ENCODE data around the gene PWWP2A. TPM values are rescaled to one million over a fixed set of nuclear protein-coding genes. Genes with fewer than 3 reads are reported as not detected.

Gene PWWP2A
- total RNA-seq, 1 experiment from 2014 or later: 22.6 TPM

- peak; percentile 22 for DNase-seq (ENCODE audit: low read depth, low spot score)
- BruUV-seq (replicated peaks): TSS peak; percentile 12
- peaks cover 7% of the 10 kb centered on the region for H3K36me3 ChIP-seq (ENCODE audit: control insufficient read depth, insufficient read depth, low read length)
Measured at GRCh38 chr5:160054831-160055230, 64.4 kb downstream of the PWWP2A start.

DNA sequence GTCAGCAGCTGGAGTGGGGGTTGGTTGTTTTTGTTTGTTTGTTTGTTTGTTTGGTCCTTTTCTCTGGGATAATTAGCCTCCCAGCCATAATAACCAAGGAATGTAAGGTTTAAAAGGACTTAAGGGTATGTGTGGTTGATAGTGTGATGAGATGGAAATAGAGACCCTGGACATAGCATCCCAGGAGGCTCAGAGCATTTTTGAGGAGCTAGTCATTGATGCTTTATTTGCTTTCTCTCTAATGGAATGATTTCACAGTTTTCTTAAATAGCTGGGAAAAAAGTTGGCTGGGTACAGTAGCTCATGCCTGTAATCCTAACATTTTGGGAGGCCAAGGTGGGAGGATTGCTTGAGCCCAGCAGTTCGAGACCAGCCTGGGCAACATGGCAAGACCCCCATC, 65.2 kb downstream of the PWWP2A start:
- in situ Hi-C loops (cut with HindIII; ENCODE audit: low pct_unique_long_range_greater_than_20kb, low sequenced_read_pairs): no loop called here

More at GRCh38 chr5:160054831-160055230, 64.4 kb downstream of the PWWP2A start:
- no peaks in the 10 kb centered on the region for H3K9me3 ChIP-seq (ENCODE audit: control insufficient read depth, insufficient read depth, low read depth, low read length)
- ChIA-PET CTCF (interaction anchor here (0.6 kb wide), 1 partner anchor 157 kb away, joined by 6 read pairs; no protein-coding TSS in a partner anchor), POLR2A (interaction anchor here (0.5 kb wide), 1 partner anchor 44 kb away, joined by 6 read pairs; no protein-coding TSS in a partner anchor)
- no peak overlapping the region for H3K27ac ChIP-seq (ENCODE audit: low read length)
- H3K4me1 ChIP-seq (ENCODE audit: control insufficient read depth, insufficient read depth, low read length): no peaks in the 10 kb centered on the region
- intact Hi-C loops (cut with micrococcal nuclease; ENCODE audit: unreplicated experiment) (no loop called here), in situ Hi-C loops (cut with HindIII; ENCODE audit: low pct_unique_long_range_greater_than_20kb, low sequenced_read_pairs) (no loop called here)
- no peak for ATAC-seq
- H3K27me3 ChIP-seq (ENCODE audit: control insufficient read depth, insufficient read depth, low read length): no peaks in the 10 kb centered on the region
- no peak overlapping the region for H3K4me3 ChIP-seq (ENCODE audit: low read depth in 2 of 2, low read length in 2 of 2)
- TF ChIP-seq SIN3A (IDR thresholded peaks at IDR 0.05; ENCODE audit: borderline replicate concordance, insufficient read depth, low read depth, low read length) (no peak), POLR2AphosphoS5 (IDR thresholded peaks at IDR 0.05; ENCODE audit: low read depth, low read length) (no peak), TCF7L2 (IDR thresholded peaks at IDR 0.05; ENCODE audit: low read depth, low read length) (no peak)
- TF ChIP-seq, protein P1, sequence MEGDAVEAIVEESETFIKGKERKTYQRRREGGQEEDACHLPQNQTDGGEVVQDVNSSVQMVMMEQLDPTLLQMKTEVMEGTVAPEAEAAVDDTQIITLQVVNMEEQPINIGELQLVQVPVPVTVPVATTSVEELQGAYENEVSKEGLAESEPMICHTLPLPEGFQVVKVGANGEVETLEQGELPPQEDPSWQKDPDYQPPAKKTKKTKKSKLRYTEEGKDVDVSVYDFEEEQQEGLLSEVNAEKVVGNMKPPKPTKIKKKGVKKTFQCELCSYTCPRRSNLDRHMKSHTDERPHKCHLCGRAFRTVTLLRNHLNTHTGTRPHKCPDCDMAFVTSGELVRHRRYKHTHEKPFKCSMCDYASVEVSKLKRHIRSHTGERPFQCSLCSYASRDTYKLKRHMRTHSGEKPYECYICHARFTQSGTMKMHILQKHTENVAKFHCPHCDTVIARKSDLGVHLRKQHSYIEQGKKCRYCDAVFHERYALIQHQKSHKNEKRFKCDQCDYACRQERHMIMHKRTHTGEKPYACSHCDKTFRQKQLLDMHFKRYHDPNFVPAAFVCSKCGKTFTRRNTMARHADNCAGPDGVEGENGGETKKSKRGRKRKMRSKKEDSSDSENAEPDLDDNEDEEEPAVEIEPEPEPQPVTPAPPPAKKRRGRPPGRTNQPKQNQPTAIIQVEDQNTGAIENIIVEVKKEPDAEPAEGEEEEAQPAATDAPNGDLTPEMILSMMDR (IDR thresholded peaks at IDR 0.05): no peak
- TF ChIP-seq, protein P2, sequence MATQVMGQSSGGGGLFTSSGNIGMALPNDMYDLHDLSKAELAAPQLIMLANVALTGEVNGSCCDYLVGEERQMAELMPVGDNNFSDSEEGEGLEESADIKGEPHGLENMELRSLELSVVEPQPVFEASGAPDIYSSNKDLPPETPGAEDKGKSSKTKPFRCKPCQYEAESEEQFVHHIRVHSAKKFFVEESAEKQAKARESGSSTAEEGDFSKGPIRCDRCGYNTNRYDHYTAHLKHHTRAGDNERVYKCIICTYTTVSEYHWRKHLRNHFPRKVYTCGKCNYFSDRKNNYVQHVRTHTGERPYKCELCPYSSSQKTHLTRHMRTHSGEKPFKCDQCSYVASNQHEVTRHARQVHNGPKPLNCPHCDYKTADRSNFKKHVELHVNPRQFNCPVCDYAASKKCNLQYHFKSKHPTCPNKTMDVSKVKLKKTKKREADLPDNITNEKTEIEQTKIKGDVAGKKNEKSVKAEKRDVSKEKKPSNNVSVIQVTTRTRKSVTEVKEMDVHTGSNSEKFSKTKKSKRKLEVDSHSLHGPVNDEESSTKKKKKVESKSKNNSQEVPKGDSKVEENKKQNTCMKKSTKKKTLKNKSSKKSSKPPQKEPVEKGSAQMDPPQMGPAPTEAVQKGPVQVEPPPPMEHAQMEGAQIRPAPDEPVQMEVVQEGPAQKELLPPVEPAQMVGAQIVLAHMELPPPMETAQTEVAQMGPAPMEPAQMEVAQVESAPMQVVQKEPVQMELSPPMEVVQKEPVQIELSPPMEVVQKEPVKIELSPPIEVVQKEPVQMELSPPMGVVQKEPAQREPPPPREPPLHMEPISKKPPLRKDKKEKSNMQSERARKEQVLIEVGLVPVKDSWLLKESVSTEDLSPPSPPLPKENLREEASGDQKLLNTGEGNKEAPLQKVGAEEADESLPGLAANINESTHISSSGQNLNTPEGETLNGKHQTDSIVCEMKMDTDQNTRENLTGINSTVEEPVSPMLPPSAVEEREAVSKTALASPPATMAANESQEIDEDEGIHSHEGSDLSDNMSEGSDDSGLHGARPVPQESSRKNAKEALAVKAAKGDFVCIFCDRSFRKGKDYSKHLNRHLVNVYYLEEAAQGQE (IDR thresholded peaks at IDR 0.05; ENCODE audit: insufficient read depth in 1 of 2, low read depth in 2 of 2, low read length in 1 of 2): no peak

More for the DNA sequence above, 65.2 kb downstream of the PWWP2A start:
- POLR2A ChIA-PET: interaction anchor here (0.5 kb wide), 1 partner anchor 44 kb away, joined by 6 read pairs; no protein-coding TSS in a partner anchor
- H3K4me1 ChIP-seq (ENCODE audit: control insufficient read depth, insufficient read depth, low read length): no peaks in the 10 kb centered on the region
- intact Hi-C loops (cut with micrococcal nuclease; ENCODE audit: unreplicated experiment): no loop called here
- ATAC-seq (no peak), DNase-seq (ENCODE audit: low read depth, low spot score) (no peak)
- CTCF ChIA-PET: interaction anchor here (0.6 kb wide), 1 partner anchor 157 kb away, joined by 6 read pairs; no protein-coding TSS in a partner anchor
- TF ChIP-seq, protein P1 (IDR thresholded peaks at IDR 0.05): no peak
- TF ChIP-seq TCF7L2 (IDR thresholded peaks at IDR 0.05; ENCODE audit: low read depth, low read length) (no peak), POLR2AphosphoS5 (IDR thresholded peaks at IDR 0.05; ENCODE audit: low read depth, low read length) (no peak), SIN3A (IDR thresholded peaks at IDR 0.05; ENCODE audit: borderline replicate concordance, insufficient read depth, low read depth, low read length) (no peak)
- TF ChIP-seq, protein P2 (IDR thresholded peaks at IDR 0.05; ENCODE audit: insufficient read depth in 1 of 2, low read depth in 2 of 2, low read length in 1 of 2): no peak
- peaks cover 7% of the 10 kb centered on the region for H3K36me3 ChIP-seq (ENCODE audit: control insufficient read depth, insufficient read depth, low read length)
- no peak overlapping the region for H3K27ac ChIP-seq (ENCODE audit: low read length)
- H3K4me3 ChIP-seq (ENCODE audit: low read depth in 2 of 2, low read length in 2 of 2): no peak overlapping the region
- BruUV-seq (replicated peaks): no TSS peak
- no peaks in the 10 kb centered on the region for H3K9me3 ChIP-seq (ENCODE audit: control insufficient read depth, insufficient read depth, low read depth, low read length)
- H3K27me3 ChIP-seq (ENCODE audit: control insufficient read depth, insufficient read depth, low read length): no peaks in the 10 kb centered on the region
